GM13977 (cell line): ENCODE measurements around the gene MUC2.

Experiments
- DNase-seq: peaks from one replicate; pipeline ENCODE4 v3.0.0; 2012; ENCODE audit warnings: low spot score
- CTCF ChIP-seq: IDR thresholded peaks from 2 replicates; pipeline ENCODE4 v1.5.1; 2012; ENCODE audit warnings: mild to moderate bottlenecking, control low read depth; ENCODE audit not compliant: insufficient read depth; ENCODE audit errors: extremely low read depth, missing control alignments
- in situ Hi-C: fragments of 300-500 bp; cut with MboI; formaldehyde crosslinking; loops from one replicate; pipeline ENCODE4 v1.12.0; 2022; ENCODE audit warnings: low sequenced_read_pairs, low pct_unique_long_range_greater_than_20kb, mixed read lengths, inconsistent platforms; ENCODE audit not compliant: unreplicated experiment

Gene MUC2

GRCh38 chr11:1040428-1041148, 34.1 kb upstream of the MUC2 start:
- no peak for DNase-seq
- TF ChIP-seq CTCF: no peak
- in situ Hi-C loops: no loop called here

- in situ Hi-C loops: no loop called here
- TF ChIP-seq CTCF: no peak
- no peak for DNase-seq
These were observed 33.6 kb upstream of the MUC2 start for GRCh38 chr11:1041149-1041467.

GRCh38 chr11:1041471-1041870, 33.2 kb upstream of the MUC2 start:
- TF ChIP-seq CTCF: no peak
- in situ Hi-C loops: no loop called here
- no peak for DNase-seq

GRCh38 chr11:1041936-1042608, 32.6 kb upstream of the MUC2 start:
- in situ Hi-C loops: no loop called here
- no peak for TF ChIP-seq CTCF
- DNase-seq: no peak

- TF ChIP-seq CTCF: no peak
- in situ Hi-C loops: no loop called here
- DNase-seq: no peak
These were observed 31.8 kb upstream of the MUC2 start for GRCh38 chr11:1042626-1043562.

- in situ Hi-C loops: no loop called here
- no peak for TF ChIP-seq CTCF
- no peak for DNase-seq
These were observed 31.0 kb upstream of the MUC2 start for GRCh38 chr11:1043563-1044096.
